Dermis lymphatic vessel endothelial cell (primary cell): ENCODE results near the gene OR2C1. TPM values are rescaled to one million over a fixed set of nuclear protein-coding genes. Genes with fewer than 3 reads are reported as not detected.

Source experiments
- total RNA-seq: library from RNA; depleted of rRNA; stranded (reverse); fragments of >200 nt; gene quantifications from 2 replicates; pipeline ENCODE4 v1.2.1, GENCODE V29; 2014

Gene OR2C1
- 0.09 and 0.11 TPM in 2 replicates for total RNA-seq

GRCh38 chr16:3355589-3355988 lies at the start of gene OR2C1:
Gene OR2C1 (plus strand): TSS chr16:3355889. CDS start chr16:3355941, 52 bp downstream.

GRCh38 chr16:3400779-3401688 lies 45.3 kb downstream of the OR2C1 start, which contains the start of the genes ZNF174 and ZSCAN32:
Gene ZNF174 (plus strand): TSS chr16:3401215. CDS start chr16:3402005, 790 bp downstream.
Gene ZSCAN32 (minus strand): TSS chr16:3401004. CDS start chr16:3397557, 3,447 bp downstream.

Other genes starting within 250 kb of the OR2C1 start
- gene ZNF205, start 243.3 kb upstream of the OR2C1 start, total RNA-seq = 10.6 and 13.4 TPM in 2 replicates
- gene ZNF213, start 220.9 kb upstream of the OR2C1 start, total RNA-seq = 2.7 and 4.3 TPM in 2 replicates
- not detected in 2 replicates for gene OR1F1, start 167.7 kb upstream of the OR2C1 start, total RNA-seq
- 9.2 and 10.8 TPM in 2 replicates for gene ZNF200, start 120.7 kb upstream of the OR2C1 start, total RNA-seq
- gene MEFV, start 99.3 kb upstream of the OR2C1 start, total RNA-seq = not detected in 2 replicates
- gene ZNF263, start 72.4 kb upstream of the OR2C1 start, total RNA-seq = 49.3 and 52.3 TPM in 2 replicates
- gene TIGD7, start 50.5 kb upstream of the OR2C1 start, total RNA-seq = 4.4 TPM in 2 replicates
- gene ZNF75A, start 50.4 kb upstream of the OR2C1 start, total RNA-seq = 18.1 and 19.0 TPM in 2 replicates
- 10.1 and 12.2 TPM in 2 replicates for gene ZSCAN32, start 45.1 kb downstream of the OR2C1 start, total RNA-seq
- 5.1 and 6.2 TPM in 2 replicates for gene ZNF174, start 45.3 kb downstream of the OR2C1 start, total RNA-seq
- gene ZNF597, start 87.6 kb downstream of the OR2C1 start, total RNA-seq = 2.8 and 2.9 TPM in 2 replicates
- gene NAA60, start 87.8 kb downstream of the OR2C1 start, total RNA-seq = 13.1 and 13.7 TPM in 2 replicates
- gene C16orf90, start 139.6 kb downstream of the OR2C1 start, total RNA-seq = not detected in 2 replicates
- 8.1 and 12.8 TPM in 2 replicates for gene CLUAP1, start 145.1 kb downstream of the OR2C1 start, total RNA-seq
- 4.0 and 13.4 TPM in 2 replicates for gene NLRC3, start 221.5 kb downstream of the OR2C1 start, total RNA-seq